ENCODE measurements around the gene HOXA3.

- TF ChIP-seq POLR2AphosphoS5 (IDR thresholded peaks at IDR 0.05; ENCODE audit: low read depth, low read length) (no peak), RAD21 (IDR thresholded peaks at IDR 0.05; ENCODE audit: low read depth) (no peak), EZH2phosphoT487 (IDR thresholded peaks at IDR 0.05; ENCODE audit: borderline replicate concordance) (no peak), POLR2A (IDR thresholded peaks at IDR 0.05; ENCODE audit: borderline replicate concordance, extremely low read depth, insufficient read depth, insufficient read length) (no peak), EGR1 (IDR thresholded peaks at IDR 0.05; ENCODE audit: low read depth) (no peak), CEBPB (IDR thresholded peaks at IDR 0.05; ENCODE audit: low read depth) (no peak), REST (IDR thresholded peaks at IDR 0.05; ENCODE audit: low read depth) (no peak), ELF1 (IDR thresholded peaks at IDR 0.05; ENCODE audit: borderline replicate concordance, low read depth) (no peak), SP1 (IDR thresholded peaks at IDR 0.05; ENCODE audit: low read depth) (no peak)
- TF ChIP-seq, protein P1, sequence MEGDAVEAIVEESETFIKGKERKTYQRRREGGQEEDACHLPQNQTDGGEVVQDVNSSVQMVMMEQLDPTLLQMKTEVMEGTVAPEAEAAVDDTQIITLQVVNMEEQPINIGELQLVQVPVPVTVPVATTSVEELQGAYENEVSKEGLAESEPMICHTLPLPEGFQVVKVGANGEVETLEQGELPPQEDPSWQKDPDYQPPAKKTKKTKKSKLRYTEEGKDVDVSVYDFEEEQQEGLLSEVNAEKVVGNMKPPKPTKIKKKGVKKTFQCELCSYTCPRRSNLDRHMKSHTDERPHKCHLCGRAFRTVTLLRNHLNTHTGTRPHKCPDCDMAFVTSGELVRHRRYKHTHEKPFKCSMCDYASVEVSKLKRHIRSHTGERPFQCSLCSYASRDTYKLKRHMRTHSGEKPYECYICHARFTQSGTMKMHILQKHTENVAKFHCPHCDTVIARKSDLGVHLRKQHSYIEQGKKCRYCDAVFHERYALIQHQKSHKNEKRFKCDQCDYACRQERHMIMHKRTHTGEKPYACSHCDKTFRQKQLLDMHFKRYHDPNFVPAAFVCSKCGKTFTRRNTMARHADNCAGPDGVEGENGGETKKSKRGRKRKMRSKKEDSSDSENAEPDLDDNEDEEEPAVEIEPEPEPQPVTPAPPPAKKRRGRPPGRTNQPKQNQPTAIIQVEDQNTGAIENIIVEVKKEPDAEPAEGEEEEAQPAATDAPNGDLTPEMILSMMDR (IDR thresholded peaks at IDR 0.05 in 2 of 3, conservative IDR thresholded peaks at IDR 0.05 in 1 of 3; ENCODE audit: borderline replicate concordance in 1 of 3, insufficient read depth in 1 of 3, low read depth in 2 of 3, low read length in 2 of 3): no peak
- TF ChIP-seq, protein P2, sequence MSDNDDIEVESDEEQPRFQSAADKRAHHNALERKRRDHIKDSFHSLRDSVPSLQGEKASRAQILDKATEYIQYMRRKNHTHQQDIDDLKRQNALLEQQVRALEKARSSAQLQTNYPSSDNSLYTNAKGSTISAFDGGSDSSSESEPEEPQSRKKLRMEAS (IDR thresholded peaks at IDR 0.05): no peak
Observed at GRCh38 chr7:27064661-27065060, 87.7 kb downstream of the HOXA3 start.

All from HCT116 (cell line).